ENCODE measurements around the gene DHRS3. TPM values are rescaled to one million over a fixed set of nuclear protein-coding genes. Genes with fewer than 3 reads are reported as not detected.
"Not testable (repeated sequence)": the region's sequence is repeated elsewhere in the genome, so short reads cannot be mapped to it uniquely, and the experiment has no call there.

Gene DHRS3
- total RNA-seq, 1 donor from 2014 or later = 60.5 TPM

- H3K4me3 ChIP-seq (ENCODE audit: low read depth, low read length) = no peak overlapping the region
- TF ChIP-seq, protein P1, sequence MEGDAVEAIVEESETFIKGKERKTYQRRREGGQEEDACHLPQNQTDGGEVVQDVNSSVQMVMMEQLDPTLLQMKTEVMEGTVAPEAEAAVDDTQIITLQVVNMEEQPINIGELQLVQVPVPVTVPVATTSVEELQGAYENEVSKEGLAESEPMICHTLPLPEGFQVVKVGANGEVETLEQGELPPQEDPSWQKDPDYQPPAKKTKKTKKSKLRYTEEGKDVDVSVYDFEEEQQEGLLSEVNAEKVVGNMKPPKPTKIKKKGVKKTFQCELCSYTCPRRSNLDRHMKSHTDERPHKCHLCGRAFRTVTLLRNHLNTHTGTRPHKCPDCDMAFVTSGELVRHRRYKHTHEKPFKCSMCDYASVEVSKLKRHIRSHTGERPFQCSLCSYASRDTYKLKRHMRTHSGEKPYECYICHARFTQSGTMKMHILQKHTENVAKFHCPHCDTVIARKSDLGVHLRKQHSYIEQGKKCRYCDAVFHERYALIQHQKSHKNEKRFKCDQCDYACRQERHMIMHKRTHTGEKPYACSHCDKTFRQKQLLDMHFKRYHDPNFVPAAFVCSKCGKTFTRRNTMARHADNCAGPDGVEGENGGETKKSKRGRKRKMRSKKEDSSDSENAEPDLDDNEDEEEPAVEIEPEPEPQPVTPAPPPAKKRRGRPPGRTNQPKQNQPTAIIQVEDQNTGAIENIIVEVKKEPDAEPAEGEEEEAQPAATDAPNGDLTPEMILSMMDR (conservative IDR thresholded peaks at IDR 0.05; ENCODE audit: low read depth, low read length) = no peak
- DNase-seq (ENCODE audit: low read depth) = no peak
Observed at GRCh38 chr1:12568009-12568767, 49.8 kb downstream of the DHRS3 start.

GRCh38 chr1:12567288-12567819 lies 50.7 kb downstream of the DHRS3 start:
- DNase-seq (ENCODE audit: low read depth) = no peak
- H3K4me3 ChIP-seq (ENCODE audit: low read depth, low read length) = no peak overlapping the region
- TF ChIP-seq, protein P1 (conservative IDR thresholded peaks at IDR 0.05; ENCODE audit: low read depth, low read length) = no peak

- no peak overlapping the region for H3K4me3 ChIP-seq (ENCODE audit: low read depth, low read length)
- DNase-seq (ENCODE audit: low read depth) = no peak
- TF ChIP-seq, protein P1 (conservative IDR thresholded peaks at IDR 0.05; ENCODE audit: low read depth, low read length) = no peak
Observed at GRCh38 chr1:12566484-12567287, 51.3 kb downstream of the DHRS3 start.

GRCh38 chr1:12565966-12566352 lies 52.1 kb downstream of the DHRS3 start:
- no peak for DNase-seq (ENCODE audit: low read depth)
- TF ChIP-seq, protein P1 (conservative IDR thresholded peaks at IDR 0.05; ENCODE audit: low read depth, low read length) = no peak
- no peak overlapping the region for H3K4me3 ChIP-seq (ENCODE audit: low read depth, low read length)

DNA sequence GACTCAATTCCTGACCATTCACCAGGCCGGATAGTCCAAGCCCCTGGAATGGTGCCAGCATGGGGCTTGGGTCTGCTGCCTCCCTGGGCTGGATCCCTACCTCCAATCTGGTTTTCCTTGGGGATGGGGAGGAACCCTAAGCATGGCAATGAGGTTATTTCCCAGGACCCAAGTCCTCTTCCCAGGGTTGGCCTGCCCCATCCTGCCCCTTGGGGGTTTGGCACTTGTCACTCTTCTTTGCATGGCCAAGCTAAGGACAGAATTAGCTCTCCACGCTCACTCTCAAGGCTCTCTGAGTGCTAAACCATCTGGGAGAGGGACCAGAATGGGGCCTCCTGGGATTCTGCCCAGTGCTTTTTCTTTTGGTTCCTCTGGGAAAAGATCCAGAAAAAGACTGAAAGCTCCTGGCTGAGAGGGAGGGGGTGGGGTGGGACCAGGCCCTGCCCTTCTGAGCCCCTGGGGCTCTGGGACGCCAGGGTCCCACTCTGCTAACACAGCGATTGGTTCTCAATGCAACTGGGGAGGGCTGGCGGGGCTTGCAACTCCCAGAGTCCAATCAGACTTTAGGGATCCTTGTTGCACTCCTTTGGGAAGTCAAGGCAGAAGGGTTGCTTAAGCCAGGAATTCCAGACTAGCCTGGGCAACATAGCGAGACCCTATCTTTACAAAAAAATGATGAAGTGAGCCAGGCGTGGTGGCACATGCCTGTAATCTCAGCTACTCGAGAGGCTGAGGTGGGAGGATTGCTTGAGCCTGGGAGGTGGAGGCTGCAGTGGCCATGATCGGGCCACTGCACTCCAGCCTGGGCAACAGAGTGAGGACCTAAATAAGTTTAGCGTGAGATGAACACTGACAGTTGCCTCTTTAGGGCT lies 52.7 kb downstream of the DHRS3 start:
- no peak overlapping the region for H3K4me3 ChIP-seq (ENCODE audit: low read depth, low read length)
- DNase-seq (ENCODE audit: low read depth) = no peak
- TF ChIP-seq, protein P1 (conservative IDR thresholded peaks at IDR 0.05; ENCODE audit: low read depth, low read length) = no peak

DNA sequence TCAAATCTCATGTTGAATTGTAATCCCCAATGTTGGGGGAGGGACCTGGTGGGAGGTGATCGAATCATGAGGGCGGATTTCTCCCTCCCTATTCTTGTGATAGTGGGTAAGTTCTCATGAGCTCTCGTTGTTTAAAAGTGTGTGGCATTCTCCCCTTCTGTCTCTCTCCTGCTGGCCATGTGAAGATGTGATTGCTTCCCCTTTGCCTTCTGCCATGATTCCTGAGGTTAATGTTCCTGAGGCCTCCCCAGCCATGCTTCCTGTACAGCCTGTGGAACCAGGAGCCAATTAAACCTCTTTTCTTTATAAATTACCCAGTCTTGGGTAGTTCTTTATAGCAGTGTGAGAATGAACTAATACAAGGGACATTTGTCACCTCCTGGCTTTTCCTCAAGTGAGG lies 53.8 kb downstream of the DHRS3 start:
- not testable (repeated sequence) for DNase-seq (ENCODE audit: low read depth); H3K4me3 ChIP-seq (ENCODE audit: low read depth, low read length)

All from epithelial cell of proximal tubule (primary cell).